Measurements from ENCODE around the gene IL17REL. TPM values are rescaled to one million over a fixed set of nuclear protein-coding genes. Genes with fewer than 3 reads are reported as not detected.

IL17REL gene
- total RNA-seq, 6 donors from 2014 or later = 0.06 TPM; not detected in 5

- Histone ChIP-seq H3K36me3 (no peaks in the 10 kb centered on the region), H3K9me3 (no peaks in the 10 kb centered on the region), H3K27me3 (no peaks in the 10 kb centered on the region), H3K27ac (peak overlapping the region; percentile 90 to 99 (median 91)), H3K4me1 (peaks cover 58 to 77% (median 73%) of the 10 kb centered on the region in 4 donors), H3K4me3 (no peak overlapping the region)
- peak in 1 of 2 donors; percentile 28 for TF ChIP-seq POLR2AphosphoS5 (IDR thresholded peaks at IDR 0.05)
- TF ChIP-seq EP300 (IDR thresholded peaks at IDR 0.05) = peak in 1 of 4 donors; percentile 54
- peak in 1 of 4 donors; percentile 56 for TF ChIP-seq POLR2A (IDR thresholded peaks at IDR 0.05)
- TF ChIP-seq, protein P1, sequence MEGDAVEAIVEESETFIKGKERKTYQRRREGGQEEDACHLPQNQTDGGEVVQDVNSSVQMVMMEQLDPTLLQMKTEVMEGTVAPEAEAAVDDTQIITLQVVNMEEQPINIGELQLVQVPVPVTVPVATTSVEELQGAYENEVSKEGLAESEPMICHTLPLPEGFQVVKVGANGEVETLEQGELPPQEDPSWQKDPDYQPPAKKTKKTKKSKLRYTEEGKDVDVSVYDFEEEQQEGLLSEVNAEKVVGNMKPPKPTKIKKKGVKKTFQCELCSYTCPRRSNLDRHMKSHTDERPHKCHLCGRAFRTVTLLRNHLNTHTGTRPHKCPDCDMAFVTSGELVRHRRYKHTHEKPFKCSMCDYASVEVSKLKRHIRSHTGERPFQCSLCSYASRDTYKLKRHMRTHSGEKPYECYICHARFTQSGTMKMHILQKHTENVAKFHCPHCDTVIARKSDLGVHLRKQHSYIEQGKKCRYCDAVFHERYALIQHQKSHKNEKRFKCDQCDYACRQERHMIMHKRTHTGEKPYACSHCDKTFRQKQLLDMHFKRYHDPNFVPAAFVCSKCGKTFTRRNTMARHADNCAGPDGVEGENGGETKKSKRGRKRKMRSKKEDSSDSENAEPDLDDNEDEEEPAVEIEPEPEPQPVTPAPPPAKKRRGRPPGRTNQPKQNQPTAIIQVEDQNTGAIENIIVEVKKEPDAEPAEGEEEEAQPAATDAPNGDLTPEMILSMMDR (IDR thresholded peaks at IDR 0.05) = peak in 3 of 6 experiments; percentile 9 to 35 (median 12)
- 62 to 70% methylated on average over 16 to 18 of the region's 20 CpGs for WGBS, 2 donors
- DNase-seq (peak; percentile 83 to 86), ATAC-seq (ENCODE audit: low FRiP score in 2 of 2) (no peak)
These were observed 59.4 kb downstream of the IL17REL start for GRCh38 chr22:49953027-49953679.

GRCh38 chr22:49951986-49952896 is 60.3 kb downstream of the IL17REL start:
- Histone ChIP-seq H3K27ac (peak overlapping the region; percentile 90 to 99 (median 91)), H3K36me3 (no peaks in the 10 kb centered on the region), H3K27me3 (no peaks in the 10 kb centered on the region), H3K4me1 (peaks cover 57 to 81% (median 72%) of the 10 kb centered on the region in 4 donors), H3K9me3 (no peaks in the 10 kb centered on the region), H3K4me3 (no peak overlapping the region)
- DNase-seq (peak in 1 of 2 donors; percentile 75), ATAC-seq (ENCODE audit: low FRiP score in 2 of 2) (no peak)
- TF ChIP-seq POLR2AphosphoS5 (IDR thresholded peaks at IDR 0.05) (peak; percentile 28 to 44), POLR2A (IDR thresholded peaks at IDR 0.05) (no peak), EP300 (IDR thresholded peaks at IDR 0.05) (peak in 2 of 4 donors; percentile 65 to 76)
- TF ChIP-seq, protein P1 (IDR thresholded peaks at IDR 0.05) = peak in 1 of 6 experiments; percentile 13
- WGBS, 2 donors = 61 to 72% methylated on average over 5 to 23 of the region's 24 CpGs

DNA sequence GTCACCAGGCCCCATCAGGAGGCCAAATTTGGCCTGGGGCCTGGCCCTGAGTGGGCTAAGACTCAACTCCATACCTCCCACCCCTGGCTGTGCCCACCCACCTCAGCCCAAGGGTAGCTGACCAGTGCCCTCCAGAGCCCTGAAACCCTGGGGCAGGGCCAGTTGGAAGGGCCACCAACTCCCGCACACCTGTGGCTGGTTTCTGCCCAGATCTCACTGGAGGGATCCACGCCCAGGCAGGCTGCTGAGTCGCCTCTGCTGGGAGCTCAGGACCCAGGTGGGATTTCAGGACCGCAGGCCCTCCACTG is 60.9 kb downstream of the IL17REL start:
- WGBS, 2 donors = 100% methylated on average over 3 of the region's 4 CpGs; no CpG with 5 or more reads in 1 of the 2 donors
- H3K4me3 ChIP-seq = no peak overlapping the region
- ATAC-seq (ENCODE audit: low FRiP score in 2 of 2) (no peak), DNase-seq (no peak)
- H3K9me3 ChIP-seq = no peaks in the 10 kb centered on the region
- no peaks in the 10 kb centered on the region for H3K27me3 ChIP-seq
- no peaks in the 10 kb centered on the region for H3K36me3 ChIP-seq
- TF ChIP-seq, protein P1 (IDR thresholded peaks at IDR 0.05) = no peak
- peak in 2 of 4 donors; percentile 5 to 29 for TF ChIP-seq POLR2A (IDR thresholded peaks at IDR 0.05)
- peaks cover 54 to 82% (median 67%) of the 10 kb centered on the region in 4 donors for H3K4me1 ChIP-seq
- peak overlapping the region; percentile 90 to 99 (median 91) for H3K27ac ChIP-seq

- Histone ChIP-seq H3K9me3 (no peaks in the 10 kb centered on the region), H3K27ac (peak overlapping the region; percentile 90 to 99 (median 91)), H3K36me3 (no peaks in the 10 kb centered on the region), H3K4me1 (peaks cover 49 to 81% (median 63%) of the 10 kb centered on the region in 4 donors), H3K4me3 (no peak overlapping the region), H3K27me3 (no peaks in the 10 kb centered on the region)
- WGBS, 2 donors = 55 to 79% methylated on average over 12 to 27 of the region's 28 CpGs
- TF ChIP-seq POLR2A (IDR thresholded peaks at IDR 0.05) (peak in 2 of 4 donors; percentile 32 to 52), POLR2AphosphoS5 (IDR thresholded peaks at IDR 0.05) (peak; percentile 85 to 88), EP300 (IDR thresholded peaks at IDR 0.05) (peak; percentile 37 to 99 (median 97))
- TF ChIP-seq, protein P1 (IDR thresholded peaks at IDR 0.05) = no peak
- peak; percentile 95 to 96 for DNase-seq
- ATAC-seq (ENCODE audit: low FRiP score in 2 of 2) = peak; percentile 42 to 61
These were observed 61.4 kb downstream of the IL17REL start for GRCh38 chr22:49951000-49951677.
